ENCODE measurements around the gene APP.

Gene APP

GRCh38 chr21:26097475-26097874, 73.1 kb downstream of the APP start (continued):
- TF ChIP-seq ELK4 (IDR thresholded peaks at IDR 0.05; ENCODE audit: borderline replicate concordance, low read depth, low read length), result no peak

- H3K9me3 ChIP-seq (ENCODE audit: control insufficient read depth, insufficient read depth, low read depth, low read length), result no peaks in the 10 kb centered on the region
- ChIA-PET POLR2A (no interaction called here), CTCF (no interaction called here)
- H3K4me1 ChIP-seq (ENCODE audit: control insufficient read depth, insufficient read depth, low read length), result peaks cover 17% of the 10 kb centered on the region; the same call in 1 of the 2 replicates
- TF ChIP-seq GLI2 (tag by site-specific recombination; IDR thresholded peaks at IDR 0.05; ENCODE audit: borderline replicate concordance, low read depth) (no peak), ZEB2 (tag by site-specific recombination; IDR thresholded peaks at IDR 0.05) (no peak), HOXC10 (CRISPR knock-in tag; IDR thresholded peaks at IDR 0.05) (no peak), MEIS1 (CRISPR knock-in tag; IDR thresholded peaks at IDR 0.05; ENCODE audit: borderline replicate concordance) (no peak), ZNF335 (tag by site-specific recombination; conservative IDR thresholded peaks at IDR 0.05) (no peak), BCL11B (tag by site-specific recombination; IDR thresholded peaks at IDR 0.05; ENCODE audit: low read depth) (no peak), ZNF423 (tag by site-specific recombination; IDR thresholded peaks at IDR 0.05) (0 out of 2 replicates have a peak, but pooled peaks have one; percentile 63), ZNF704 (tag by site-specific recombination; IDR thresholded peaks at IDR 0.05) (no peak), ZFP41 (tag by site-specific recombination; IDR thresholded peaks at IDR 0.05; ENCODE audit: borderline replicate concordance) (no peak), ZSCAN30 (tag by site-specific recombination; IDR thresholded peaks at IDR 0.05) (no peak), KLF16 (tag by site-specific recombination; IDR thresholded peaks at IDR 0.05) (no peak), ZNF529 (tag by site-specific recombination; IDR thresholded peaks at IDR 0.05; ENCODE audit: insufficient replicate concordance) (no peak), TSHZ1 (tag by site-specific recombination; IDR thresholded peaks at IDR 0.05; ENCODE audit: borderline replicate concordance) (no peak), ZNF791 (tag by site-specific recombination; IDR thresholded peaks at IDR 0.05) (no peak), PRDM6 (tag by site-specific recombination; IDR thresholded peaks at IDR 0.05) (no peak), GLIS1 (tag by site-specific recombination; IDR thresholded peaks at IDR 0.05) (no peak), SCRT1 (tag by site-specific recombination; IDR thresholded peaks at IDR 0.05; ENCODE audit: borderline replicate concordance) (0 out of 2 replicates have a peak, but pooled peaks have one; percentile 39), ZNF785 (tag by site-specific recombination; IDR thresholded peaks at IDR 0.05) (no peak), OSR2 (tag by site-specific recombination; IDR thresholded peaks at IDR 0.05) (0 out of 2 replicates have a peak, but pooled peaks have one; percentile 10), SCRT2 (tag by site-specific recombination; IDR thresholded peaks at IDR 0.05) (peak; percentile 71), ZNF121 (tag by site-specific recombination; IDR thresholded peaks at IDR 0.05) (peak; percentile 71; the same call in 1 of the 2 replicates)
- H3K27ac ChIP-seq (ENCODE audit: extremely low read depth, low read depth, low read length), result no peak overlapping the region
- H3K36me3 ChIP-seq (ENCODE audit: control insufficient read depth in 2 of 2, insufficient read depth in 1 of 2, low read length in 2 of 2), result no peaks in the 10 kb centered on the region; a peak in 1 of 3 replicates
- no peak overlapping the region for H3K4me3 ChIP-seq (ENCODE audit: low read depth, low read length)
These were observed 73.8 kb downstream of the APP start for GRCh38 chr21:26096494-26097371.

Measured in HEK293 (cell line).